Uterus (tissue), 2 donors: ENCODE data around the gene ZCCHC18.

Source experiments
- POLR2A ChIP-seq, 2 donors: fragments of 450-650 bp; IDR thresholded peaks; one replicate each; pipeline ENCODE4 v1.6.1; 2016; ENCODE audit warnings: antibody characterized with exemption in 2 of 2, mild to moderate bottlenecking in 1 of 2, moderate library complexity in 1 of 2
- TF ChIP-seq, protein P1 (sequence below), 4 experiments: fragments of 200-600 bp in 2 of 4; fragments of 450-650 bp in 2 of 4; sonication (generic) in 2 of 4; IDR thresholded peaks; one replicate each; pipeline ENCODE4 v1.5.1; 2016 to 2019; ENCODE audit warnings: antibody characterized with exemption in 4 of 4, mild to moderate bottlenecking in 2 of 4, moderate library complexity in 1 of 4

GRCh38 chrX:104130808-104131207 is 18.5 kb downstream of the ZCCHC18 start:
- TF ChIP-seq POLR2A (IDR thresholded peaks at IDR 0.05): no peak
- TF ChIP-seq, protein P1, sequence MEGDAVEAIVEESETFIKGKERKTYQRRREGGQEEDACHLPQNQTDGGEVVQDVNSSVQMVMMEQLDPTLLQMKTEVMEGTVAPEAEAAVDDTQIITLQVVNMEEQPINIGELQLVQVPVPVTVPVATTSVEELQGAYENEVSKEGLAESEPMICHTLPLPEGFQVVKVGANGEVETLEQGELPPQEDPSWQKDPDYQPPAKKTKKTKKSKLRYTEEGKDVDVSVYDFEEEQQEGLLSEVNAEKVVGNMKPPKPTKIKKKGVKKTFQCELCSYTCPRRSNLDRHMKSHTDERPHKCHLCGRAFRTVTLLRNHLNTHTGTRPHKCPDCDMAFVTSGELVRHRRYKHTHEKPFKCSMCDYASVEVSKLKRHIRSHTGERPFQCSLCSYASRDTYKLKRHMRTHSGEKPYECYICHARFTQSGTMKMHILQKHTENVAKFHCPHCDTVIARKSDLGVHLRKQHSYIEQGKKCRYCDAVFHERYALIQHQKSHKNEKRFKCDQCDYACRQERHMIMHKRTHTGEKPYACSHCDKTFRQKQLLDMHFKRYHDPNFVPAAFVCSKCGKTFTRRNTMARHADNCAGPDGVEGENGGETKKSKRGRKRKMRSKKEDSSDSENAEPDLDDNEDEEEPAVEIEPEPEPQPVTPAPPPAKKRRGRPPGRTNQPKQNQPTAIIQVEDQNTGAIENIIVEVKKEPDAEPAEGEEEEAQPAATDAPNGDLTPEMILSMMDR (IDR thresholded peaks at IDR 0.05): no peak
